Activated CD4-positive, CD25-positive, alpha-beta regulatory T cell (primary cell): Measurements from ENCODE around the gene BCL7A.
"Not testable (repeated sequence)": the region's sequence is repeated elsewhere in the genome, so short reads cannot be mapped to it uniquely, and the experiment has no call there.

Experiments
- DNase-seq, 4 experiments: peaks; one replicate each; lab custom pipeline; 2025; lab: John Stamatoyannopoulos, UW

BCL7A gene

DNA sequence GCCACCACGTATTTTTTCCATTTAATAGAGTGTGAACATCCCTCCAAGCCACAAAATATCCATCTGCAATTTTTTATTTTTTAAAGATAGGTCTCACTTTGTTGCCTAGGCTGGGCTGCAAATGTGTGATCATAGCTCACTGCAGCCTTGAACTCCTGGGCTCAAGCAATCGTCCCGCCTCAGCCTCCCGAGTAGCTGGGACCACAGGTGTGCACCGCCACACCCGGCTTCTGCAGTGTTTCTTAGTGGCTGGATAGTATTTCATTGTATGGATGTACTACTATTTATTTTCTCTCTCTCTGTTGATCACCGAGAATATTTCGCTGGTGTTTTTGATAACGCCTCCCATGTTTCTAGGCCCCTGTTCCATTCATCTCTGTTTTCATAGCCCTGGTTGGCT, 74.3 kb downstream of the BCL7A start:
- DNase-seq = no peak

DNA sequence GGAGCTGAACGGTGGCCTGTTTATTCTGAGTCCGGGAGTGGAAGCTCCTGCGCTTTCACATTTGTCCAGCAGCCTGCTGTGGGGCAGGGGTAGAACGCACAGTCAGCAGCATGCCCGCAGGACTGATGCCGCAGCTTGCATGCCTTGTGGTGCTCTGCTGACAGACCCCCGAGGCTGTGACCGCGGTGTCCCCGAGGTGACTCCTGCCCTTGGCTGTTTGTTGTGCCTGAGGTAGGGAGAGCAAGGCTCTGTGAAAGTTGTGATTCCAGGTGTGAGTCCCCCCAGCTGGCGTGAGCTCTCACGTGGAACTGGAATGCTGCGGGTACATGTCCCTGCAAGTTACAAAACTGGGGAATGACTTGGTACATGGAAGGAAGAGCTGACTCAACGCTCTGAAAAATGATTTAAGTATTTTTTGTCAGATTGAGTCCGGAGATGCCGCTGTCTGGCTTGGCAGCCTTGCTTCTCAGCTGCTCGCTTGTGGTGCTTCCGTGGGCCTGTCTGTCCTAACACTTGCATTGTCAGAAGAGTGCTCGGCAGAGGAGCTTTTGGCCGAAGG, 75.0 kb downstream of the BCL7A start:
- no peak for DNase-seq

DNA sequence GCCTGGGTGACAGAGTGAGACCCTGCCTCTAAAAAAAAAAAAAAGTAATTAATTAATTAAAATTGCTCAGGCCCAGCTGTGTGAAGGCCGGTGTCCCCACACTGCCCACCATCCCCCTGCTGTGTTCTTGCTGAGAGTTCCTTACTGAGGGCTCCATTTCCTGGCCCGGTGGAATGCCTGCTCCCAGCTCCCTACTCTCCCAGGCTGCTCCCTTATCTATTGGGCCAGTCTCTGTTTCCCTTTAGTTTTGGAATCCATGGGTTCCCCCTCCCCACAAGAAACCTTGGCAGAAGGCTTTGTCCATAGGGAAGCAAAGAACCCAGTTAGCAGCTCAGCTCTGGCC, 75.9 kb downstream of the BCL7A start:
- DNase-seq = no peak

DNA sequence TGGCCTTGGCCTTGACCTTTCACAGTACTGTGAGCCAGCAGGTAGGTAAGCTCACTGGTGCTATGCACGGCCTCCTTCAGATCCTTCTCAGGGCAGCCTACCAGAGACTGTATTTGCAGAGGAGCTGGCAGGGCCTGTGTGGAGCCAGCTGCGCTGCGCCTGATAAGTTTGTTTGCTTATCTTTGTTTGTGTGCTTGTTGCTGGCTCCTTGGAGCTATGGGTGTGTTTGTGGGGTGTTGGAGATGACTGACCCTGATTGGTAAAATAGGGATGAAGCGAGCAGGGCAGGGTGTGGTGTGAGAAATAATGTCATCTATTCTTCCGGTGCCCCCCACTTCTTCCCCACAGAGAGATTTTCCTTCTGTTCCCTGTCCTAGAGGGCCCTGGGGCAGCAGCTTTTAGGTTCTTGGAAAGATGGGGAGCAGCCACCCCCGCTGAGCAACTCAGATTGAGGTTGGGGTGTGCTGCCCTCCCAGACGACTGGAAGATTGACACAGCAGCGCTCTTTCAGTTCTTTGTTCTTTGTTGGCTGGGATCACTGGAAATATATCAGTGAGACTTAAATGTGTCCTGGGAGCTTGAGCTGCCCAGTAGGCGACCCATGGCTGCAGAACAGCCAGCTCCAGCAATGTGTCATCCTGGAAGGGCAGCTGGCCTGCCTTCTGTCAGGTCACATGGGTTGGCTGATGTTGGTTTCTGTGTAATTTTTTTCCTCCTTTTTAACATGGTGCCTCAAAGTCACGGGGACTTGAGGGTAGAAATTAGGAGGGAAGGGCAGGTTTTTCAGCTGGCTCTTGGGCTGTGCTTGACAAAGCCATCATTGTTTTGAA, 76.5 kb downstream of the BCL7A start:
- no peak for DNase-seq

DNA sequence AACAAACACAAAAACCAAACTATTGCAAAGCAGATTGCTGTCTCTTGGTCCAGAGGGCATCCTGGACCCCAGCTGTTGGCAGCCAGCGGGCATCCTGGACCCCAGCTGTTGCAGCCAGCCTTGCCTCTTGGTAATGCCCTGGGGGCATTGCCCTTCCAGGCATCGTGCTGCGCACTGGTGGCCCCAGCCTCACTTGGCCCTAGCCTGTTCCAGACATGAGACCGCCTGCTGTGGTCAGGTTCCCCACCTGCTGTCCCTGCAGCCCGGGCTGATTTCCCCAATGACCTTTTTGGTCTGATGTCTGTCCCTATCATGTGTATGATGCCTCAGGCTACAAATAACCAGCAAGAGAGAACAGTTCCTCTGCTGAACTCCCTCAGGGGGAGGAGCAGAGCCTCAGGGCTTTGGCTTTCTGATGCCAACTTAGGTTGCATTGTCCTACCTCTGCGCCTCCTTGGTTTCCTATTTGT, 77.6 kb downstream of the BCL7A start:
- no peak for DNase-seq

DNA sequence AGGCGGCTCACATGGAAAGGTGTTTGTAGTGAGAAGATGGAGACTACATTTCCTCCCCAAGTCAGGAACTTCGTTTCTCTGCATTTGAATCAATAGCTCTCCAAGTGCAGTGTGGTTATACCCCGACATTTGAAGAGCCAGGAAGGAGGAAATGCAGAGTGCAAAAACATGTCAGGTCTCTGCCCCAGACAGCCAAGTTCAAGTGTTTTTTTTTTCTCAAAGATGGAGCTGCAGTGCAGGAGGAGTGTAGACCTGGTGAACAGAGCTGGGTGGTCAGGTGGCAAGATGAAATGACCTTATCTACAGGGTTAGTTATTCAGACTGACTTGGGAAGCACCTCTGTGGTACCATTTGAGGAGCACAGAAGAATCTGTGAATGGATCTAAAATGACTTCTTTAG, 78.2 kb downstream of the BCL7A start:
- no peak for DNase-seq

DNA sequence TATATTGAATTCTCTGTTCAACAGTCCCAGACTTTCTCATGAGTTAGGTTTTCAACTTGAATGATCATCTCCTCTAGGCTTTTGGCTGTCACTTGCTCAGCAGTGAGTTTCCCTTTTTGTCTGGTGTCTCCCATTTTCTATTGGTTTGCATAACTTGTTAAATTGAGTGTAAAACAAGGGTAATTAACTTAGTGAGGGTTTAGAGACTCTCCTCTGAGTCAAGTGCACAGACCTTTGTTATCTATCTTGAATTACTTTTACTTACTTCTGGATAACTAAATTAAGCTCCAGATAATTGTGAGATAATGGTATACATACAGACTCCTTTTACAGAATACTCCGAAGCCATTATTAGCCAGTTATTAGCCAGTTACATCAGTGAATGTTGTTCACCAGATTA, 78.9 kb downstream of the BCL7A start:
- DNase-seq = no peak

DNA sequence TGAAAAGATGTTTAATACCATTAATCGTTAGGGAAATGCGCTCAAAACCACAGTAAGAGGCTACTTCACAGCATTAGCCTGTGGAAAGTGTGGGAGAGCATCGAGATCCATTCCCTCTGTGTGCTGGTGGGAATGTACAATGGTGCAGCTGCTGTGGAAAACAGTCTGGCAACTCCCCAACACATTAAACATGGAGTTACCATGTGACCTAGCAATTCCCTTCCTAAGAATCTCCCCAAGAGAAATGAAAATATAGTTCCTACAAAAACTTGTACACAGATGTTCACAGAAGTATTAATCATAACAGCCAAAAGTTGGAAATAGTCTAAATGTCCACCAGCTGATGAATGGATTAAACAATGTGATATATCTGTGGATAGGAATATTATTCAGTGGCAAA, 80.6 kb downstream of the BCL7A start:
- no peak for DNase-seq

DNA sequence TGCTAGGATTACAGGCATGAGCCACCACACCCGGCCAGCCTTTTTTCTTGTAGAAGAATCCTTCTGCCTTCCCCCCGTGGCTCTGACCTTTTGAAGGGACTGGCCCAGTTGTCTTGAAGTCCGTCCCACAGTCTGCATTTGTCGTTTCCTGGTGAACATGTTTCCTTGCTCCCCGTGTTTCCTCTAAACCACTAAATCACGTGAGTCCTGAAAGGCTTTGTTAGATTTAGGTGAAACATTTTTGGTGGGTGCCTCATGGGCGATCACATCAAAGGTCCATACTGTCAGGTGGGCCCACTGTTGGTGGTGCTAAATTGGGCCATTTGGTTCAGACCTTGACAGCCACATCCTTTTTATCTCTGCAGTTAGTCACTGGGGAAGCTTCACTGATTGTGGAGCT, 83.2 kb downstream of the BCL7A start:
- DNase-seq = no peak

DNA sequence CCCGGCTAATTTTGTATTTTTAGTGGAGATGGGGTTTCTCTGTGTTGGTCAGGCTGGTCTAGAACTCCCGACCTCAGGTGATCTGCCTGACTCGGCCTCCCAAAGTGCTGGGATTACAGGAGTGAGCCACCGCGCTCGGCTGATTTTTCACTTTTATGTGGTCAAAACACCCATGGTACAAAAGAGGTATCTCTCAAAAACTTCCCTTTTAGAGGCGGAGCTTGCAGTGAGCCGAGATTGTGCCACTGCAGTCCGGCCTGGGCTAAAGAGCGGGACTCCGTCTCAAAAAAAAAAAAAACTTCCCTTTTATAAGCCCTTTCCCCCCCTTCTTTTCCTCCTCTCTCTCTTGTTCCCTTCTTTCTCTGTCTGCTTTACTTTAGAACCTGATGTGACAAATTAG, 83.8 kb downstream of the BCL7A start:
- not testable (repeated sequence) for DNase-seq

DNA sequence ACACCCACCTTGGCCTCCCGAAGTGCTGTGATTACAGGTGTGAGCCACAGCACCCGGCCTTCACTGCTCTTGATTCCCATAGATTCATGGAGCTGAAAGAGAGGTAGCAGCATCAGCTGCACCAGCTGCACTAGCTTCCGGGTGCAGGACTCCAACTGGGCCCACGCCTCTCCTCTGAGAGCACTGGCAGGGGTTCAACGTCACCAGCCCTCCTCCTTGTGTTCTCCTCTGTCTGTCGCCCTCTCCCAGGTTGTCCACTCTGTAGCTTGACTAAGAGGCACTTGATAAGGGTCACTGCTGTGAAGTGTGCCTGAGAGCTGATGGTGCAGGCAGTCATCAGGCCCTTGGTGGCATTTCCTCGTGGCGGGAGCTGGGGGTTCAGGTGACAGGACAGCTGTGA, 85.2 kb downstream of the BCL7A start:
- no peak for DNase-seq

DNA sequence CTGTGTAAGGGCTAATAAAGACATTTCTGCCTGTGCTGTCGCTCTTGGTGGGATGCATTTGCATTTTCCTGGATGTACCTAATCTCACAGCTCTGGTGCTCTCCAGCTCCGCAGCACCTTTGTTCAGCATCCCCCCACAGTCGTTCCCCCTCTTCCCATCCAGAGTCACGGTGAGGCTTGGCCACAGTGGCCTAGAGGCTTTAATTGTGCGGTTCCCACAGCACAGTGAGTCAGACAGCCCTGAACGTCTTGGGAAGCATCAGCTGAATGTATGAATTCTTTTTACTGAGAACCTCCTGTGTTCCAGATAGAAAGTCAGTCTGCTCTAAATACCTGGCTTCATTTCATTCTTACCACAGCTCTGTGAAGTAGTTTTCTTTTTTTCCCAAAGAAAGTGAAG, 85.6 kb downstream of the BCL7A start:
- no peak for DNase-seq

DNA sequence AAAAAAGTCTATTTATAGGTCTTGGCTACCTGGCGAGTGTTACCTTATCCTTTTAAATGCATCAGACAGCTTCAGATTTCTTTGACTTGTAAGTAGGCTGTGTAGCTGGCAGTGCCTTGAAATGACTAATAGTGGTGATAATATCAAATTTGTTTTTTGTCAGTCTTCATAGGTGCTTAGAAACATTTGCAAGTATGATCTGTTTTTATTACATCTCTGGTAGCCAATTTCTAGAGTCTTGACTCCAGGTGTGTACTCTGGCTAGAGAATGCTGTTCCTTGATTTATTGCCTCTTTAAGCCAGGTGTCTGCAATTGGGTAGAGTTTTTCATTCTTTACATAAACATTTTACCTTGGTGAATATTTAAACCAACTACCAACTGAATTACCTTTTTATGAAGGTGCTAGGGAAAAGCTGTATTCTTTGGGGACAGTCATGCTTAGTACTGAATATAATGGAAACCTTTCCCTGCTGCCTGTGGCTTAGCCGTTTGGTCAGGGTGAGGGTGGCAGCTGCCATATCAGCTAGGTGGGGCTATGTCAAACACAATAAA, 89.5 kb downstream of the BCL7A start:
- DNase-seq = no peak
